Upper lobe of right lung (tissue), 1 donor: ENCODE measurements around the gene PSMA8. TPM values are rescaled to one million over a fixed set of nuclear protein-coding genes. Genes with fewer than 3 reads are reported as not detected.
"Not testable (repeated sequence)": the region's sequence is repeated elsewhere in the genome, so short reads cannot be mapped to it uniquely, and the experiment has no call there.

ENCODE experiments used
- ATAC-seq: fragments of 200-7000 bp; cut with Tn5 transposase; one replicate; pipeline ENCODE4 v1.9.1; 2020; ENCODE audit warnings: mild to moderate bottlenecking, moderate library complexity
- DNase-seq: peaks from one replicate; pipeline ENCODE4 v3.0.0-alpha.2; 2020
- H3K27ac ChIP-seq: fragments of 200-600 bp; one replicate; pipeline ENCODE4 v1.8.0; 2022
- H3K27me3 ChIP-seq: fragments of 200-600 bp; one replicate; pipeline ENCODE4 v1.8.0; 2022; ENCODE audit warnings: mild to moderate bottlenecking
- H3K36me3 ChIP-seq: fragments of 200-600 bp; one replicate; pipeline ENCODE4 v1.8.0; 2022
- H3K4me1 ChIP-seq: fragments of 200-600 bp; one replicate; pipeline ENCODE4 v1.8.0; 2022
- H3K4me3 ChIP-seq: fragments of 200-600 bp; one replicate; pipeline ENCODE4 v1.8.0; 2022; ENCODE audit warnings: mild to moderate bottlenecking
- H3K9me3 ChIP-seq: fragments of 200-600 bp; one replicate; pipeline ENCODE4 v1.8.0; 2022
- intact Hi-C: fragments of 100-400 bp; cut with DNase I; formaldehyde crosslinking; loops from one replicate; pipeline ENCODE4 v1.11.0; 2022
- total RNA-seq: library from RNA; stranded (reverse); fragmentation: NEBNext Ultra II Directional; extraction: Animal tissue kit (Norgen Biotek cat#: 25700); gene quantifications from one replicate; pipeline ENCODE4 v1.2.1, GENCODE V29; 2021
- TF ChIP-seq, protein P1 (sequence below): fragments of 200-600 bp; IDR thresholded peaks from one replicate; pipeline ENCODE4 v1.8.0; 2022; ENCODE audit warnings: antibody characterized with exemption
- donor health status: DM: no; HTN: yes; CAD: no; lungs with severe emphysema.

PSMA8 gene
- total RNA-seq, 1 donor from 2014 or later: not detected

DNA sequence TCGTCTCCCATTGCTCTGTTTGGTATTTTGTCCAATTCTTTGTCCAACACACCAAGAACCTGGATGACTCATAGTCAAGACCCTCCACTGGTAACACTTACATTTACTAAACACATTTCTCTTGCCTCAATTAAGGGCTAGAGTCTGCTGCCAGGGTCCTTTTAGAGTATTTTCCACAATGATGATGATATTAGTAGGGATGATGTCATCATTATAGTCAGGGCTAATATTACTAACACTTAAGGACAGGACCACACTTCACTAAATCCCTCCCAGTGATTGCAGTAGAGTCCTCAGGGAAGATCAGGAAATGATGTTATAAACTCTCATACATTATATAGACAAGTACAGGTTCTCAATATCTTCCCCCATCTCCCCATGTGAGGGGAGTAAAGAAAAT, 29.6 kb upstream of the PSMA8 start:
- no peak for ATAC-seq
- H3K36me3 ChIP-seq: no peaks in the 10 kb centered on the region
- no peak overlapping the region for H3K4me3 ChIP-seq
- no peaks in the 10 kb centered on the region for H3K9me3 ChIP-seq
- TF ChIP-seq, protein P1, sequence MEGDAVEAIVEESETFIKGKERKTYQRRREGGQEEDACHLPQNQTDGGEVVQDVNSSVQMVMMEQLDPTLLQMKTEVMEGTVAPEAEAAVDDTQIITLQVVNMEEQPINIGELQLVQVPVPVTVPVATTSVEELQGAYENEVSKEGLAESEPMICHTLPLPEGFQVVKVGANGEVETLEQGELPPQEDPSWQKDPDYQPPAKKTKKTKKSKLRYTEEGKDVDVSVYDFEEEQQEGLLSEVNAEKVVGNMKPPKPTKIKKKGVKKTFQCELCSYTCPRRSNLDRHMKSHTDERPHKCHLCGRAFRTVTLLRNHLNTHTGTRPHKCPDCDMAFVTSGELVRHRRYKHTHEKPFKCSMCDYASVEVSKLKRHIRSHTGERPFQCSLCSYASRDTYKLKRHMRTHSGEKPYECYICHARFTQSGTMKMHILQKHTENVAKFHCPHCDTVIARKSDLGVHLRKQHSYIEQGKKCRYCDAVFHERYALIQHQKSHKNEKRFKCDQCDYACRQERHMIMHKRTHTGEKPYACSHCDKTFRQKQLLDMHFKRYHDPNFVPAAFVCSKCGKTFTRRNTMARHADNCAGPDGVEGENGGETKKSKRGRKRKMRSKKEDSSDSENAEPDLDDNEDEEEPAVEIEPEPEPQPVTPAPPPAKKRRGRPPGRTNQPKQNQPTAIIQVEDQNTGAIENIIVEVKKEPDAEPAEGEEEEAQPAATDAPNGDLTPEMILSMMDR: no peak
- H3K27ac ChIP-seq: no peak overlapping the region
- H3K4me1 ChIP-seq: no peaks in the 10 kb centered on the region
- no peaks in the 10 kb centered on the region for H3K27me3 ChIP-seq
- intact Hi-C loops: no loop called here
- no peak for DNase-seq

DNA sequence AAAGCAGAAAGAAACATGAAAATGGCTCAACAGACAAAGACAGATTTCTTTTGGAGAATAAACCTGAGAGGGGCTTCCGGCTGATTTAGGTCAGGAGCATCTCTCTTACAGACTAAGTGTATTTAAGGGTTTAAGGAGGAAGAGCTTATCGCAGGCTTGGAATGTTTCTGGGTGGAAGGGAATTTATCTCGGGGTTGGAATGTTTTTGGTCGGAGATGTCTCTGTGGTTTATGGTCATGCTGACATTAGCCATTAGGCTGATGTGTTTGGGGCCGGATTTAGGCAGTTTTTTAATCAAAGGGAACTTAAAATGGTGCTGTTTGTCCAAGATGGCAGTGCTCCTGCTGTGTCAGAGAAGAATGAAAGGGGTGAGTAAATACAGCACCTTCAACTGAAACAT, 14.4 kb upstream of the PSMA8 start:
- no peak overlapping the region for H3K4me3 ChIP-seq
- TF ChIP-seq, protein P1: no peak
- H3K27ac ChIP-seq: no peak overlapping the region
- no peaks in the 10 kb centered on the region for H3K4me1 ChIP-seq
- DNase-seq (no peak), ATAC-seq (no peak)
- no peaks in the 10 kb centered on the region for H3K27me3 ChIP-seq
- H3K9me3 ChIP-seq: no peaks in the 10 kb centered on the region
- intact Hi-C loops: no loop called here
- H3K36me3 ChIP-seq: no peaks in the 10 kb centered on the region

DNA sequence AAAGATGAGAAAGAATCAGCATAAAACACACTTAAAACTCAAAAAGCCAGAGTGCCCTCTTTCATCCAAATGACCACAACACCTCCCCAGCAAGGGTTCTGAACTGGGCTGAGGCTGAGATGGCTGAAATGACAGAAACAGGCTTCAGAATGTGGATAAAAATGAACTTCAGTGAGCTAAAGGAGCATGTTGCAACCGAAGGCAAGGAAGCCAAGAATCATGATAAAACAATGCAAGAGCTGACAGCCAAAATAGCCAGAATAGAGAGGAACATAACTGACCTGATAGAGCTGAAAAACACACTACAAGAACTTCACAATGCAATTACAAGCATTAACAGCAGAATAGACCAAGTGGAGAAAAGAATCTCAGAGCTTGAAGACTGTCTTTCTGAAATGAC, 12.2 kb upstream of the PSMA8 start:
- H3K27ac ChIP-seq: no peak overlapping the region
- intact Hi-C loops: no loop called here
- TF ChIP-seq, protein P1: no peak
- ATAC-seq (no peak), DNase-seq (no peak)
- H3K36me3 ChIP-seq: no peaks in the 10 kb centered on the region
- H3K4me3 ChIP-seq: no peak overlapping the region
- H3K9me3 ChIP-seq: no peaks in the 10 kb centered on the region
- no peaks in the 10 kb centered on the region for H3K4me1 ChIP-seq
- no peaks in the 10 kb centered on the region for H3K27me3 ChIP-seq

DNA sequence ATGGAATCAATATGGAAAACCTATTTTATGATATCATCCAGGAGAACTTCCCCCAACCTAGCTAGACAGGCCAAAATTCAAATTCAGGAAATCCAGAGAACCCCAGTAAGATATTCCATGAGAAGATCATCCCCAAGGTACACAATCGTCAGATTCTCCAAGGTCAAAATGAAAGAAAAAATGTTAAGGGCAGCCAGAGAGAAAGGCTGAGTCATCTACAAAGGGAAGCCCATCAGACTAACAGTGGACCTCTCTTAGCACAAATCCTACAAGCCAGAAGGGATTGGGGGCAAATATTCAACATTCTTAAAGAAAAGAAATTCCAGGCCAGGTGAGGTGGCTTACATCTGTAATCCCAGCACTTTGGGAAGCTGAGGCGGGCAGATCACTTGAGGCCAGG, 11.7 kb upstream of the PSMA8 start:
- DNase-seq, H3K27me3 ChIP-seq, H3K27ac ChIP-seq, intact Hi-C loops, H3K36me3 ChIP-seq, ATAC-seq, H3K4me3 ChIP-seq, H3K4me1 ChIP-seq, H3K9me3 ChIP-seq: not testable (repeated sequence)

DNA sequence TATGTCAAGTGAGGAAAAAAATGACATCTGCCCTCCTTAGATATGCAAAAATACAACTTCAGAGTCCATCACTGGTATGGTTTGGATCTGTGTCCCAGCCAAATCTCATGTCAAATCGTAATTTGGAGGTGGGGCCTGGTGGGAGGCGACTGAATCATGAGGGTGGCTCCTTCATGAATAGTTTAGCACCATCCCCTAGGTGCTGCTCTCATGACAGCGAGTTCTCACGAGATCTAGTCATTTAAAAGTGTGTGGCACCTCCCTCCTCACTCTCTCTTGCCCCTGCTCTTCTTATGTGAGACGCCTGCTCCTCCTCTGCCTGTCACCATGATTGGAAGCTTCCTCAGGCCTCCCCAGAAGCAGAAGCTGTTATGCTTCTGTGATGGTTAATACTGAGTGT, 5.9 kb upstream of the PSMA8 start:
- Histone ChIP-seq H3K27me3 (no peaks in the 10 kb centered on the region), H3K4me1 (no peaks in the 10 kb centered on the region), H3K4me3 (no peak overlapping the region), H3K9me3 (no peaks in the 10 kb centered on the region), H3K27ac (no peak overlapping the region), H3K36me3 (no peaks in the 10 kb centered on the region)
- intact Hi-C loops: no loop called here
- ATAC-seq: no peak
- DNase-seq: no peak
- TF ChIP-seq, protein P1: no peak

DNA sequence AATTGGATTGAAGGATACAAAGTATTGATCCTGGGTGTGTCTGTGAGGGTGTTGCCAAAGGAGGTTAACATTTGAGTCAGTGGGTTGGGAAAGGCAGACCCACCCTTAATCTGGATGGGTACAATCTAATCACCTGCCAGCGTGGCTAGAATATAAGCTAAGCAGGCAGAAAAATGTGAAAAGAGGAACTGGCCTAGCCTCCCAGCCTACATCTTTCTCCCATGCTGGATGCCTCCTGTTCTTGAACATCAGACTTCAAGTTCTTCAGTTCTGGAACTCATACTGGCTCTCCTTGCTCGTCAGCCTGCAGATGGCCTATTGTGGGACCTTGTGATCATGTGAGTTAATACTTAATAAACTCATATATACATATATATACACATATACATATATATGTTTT, 5.5 kb upstream of the PSMA8 start:
- ATAC-seq, H3K27ac ChIP-seq, H3K4me3 ChIP-seq, H3K36me3 ChIP-seq, DNase-seq, H3K27me3 ChIP-seq, H3K9me3 ChIP-seq, H3K4me1 ChIP-seq, intact Hi-C loops: not testable (repeated sequence)

DNA sequence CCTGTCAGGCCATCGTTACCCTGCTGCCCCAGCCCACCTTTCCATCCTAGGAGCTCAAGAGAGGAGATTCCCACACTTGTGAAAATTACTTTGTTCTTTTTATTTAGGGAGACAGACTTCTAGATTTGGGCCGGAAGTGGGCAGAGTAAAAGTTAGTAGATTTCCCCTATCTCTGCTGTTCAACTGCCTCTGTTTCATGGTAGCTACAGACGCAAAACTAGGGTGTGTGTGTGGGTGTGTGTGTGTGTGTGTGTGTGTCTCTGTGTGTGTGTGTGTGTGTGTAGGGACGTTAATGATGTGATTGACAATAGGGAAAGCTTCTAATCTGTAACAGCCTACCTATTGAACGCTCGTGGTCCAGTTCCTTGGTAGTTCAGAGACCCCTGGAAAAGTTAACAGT, 438 bp downstream of the PSMA8 start:
- Histone ChIP-seq H3K9me3 (no peaks in the 10 kb centered on the region), H3K4me3 (no peak overlapping the region)

More for the DNA sequence above, 438 bp downstream of the PSMA8 start:
- Histone ChIP-seq H3K4me1 (no peaks in the 10 kb centered on the region), H3K36me3 (no peaks in the 10 kb centered on the region), H3K27me3 (no peaks in the 10 kb centered on the region), H3K27ac (no peak overlapping the region)
- DNase-seq (no peak), ATAC-seq (no peak)
- TF ChIP-seq, protein P1: no peak
- intact Hi-C loops: no loop called here
